DND-41 (cell line): ENCODE measurements around the gene CYB5B.

Experiments
- ATAC-seq: fragments of 200-7000 bp; cut with Tn5 transposase; 3 replicates; pipeline ENCODE4 v1.9.1; 2021; ENCODE audit warnings: low read depth; ENCODE audit not compliant: insufficient read depth
- DNase-seq: peaks from one replicate; pipeline ENCODE4 v3.0.0-alpha.2; 2020
- H2AFZ ChIP-seq: 2 replicates; pipeline ENCODE4 v1.6.0; 2012; ENCODE audit warnings: low read depth, low read length
- H3K27ac ChIP-seq: 2 replicates; pipeline ENCODE4 v1.5.1; 2012; ENCODE audit warnings: low read length, inconsistent platforms
- H3K27me3 ChIP-seq: fragments of 200-600 bp; sonication (generic); 2 replicates; pipeline ENCODE4 v1.6.0; 2012; ENCODE audit warnings: low read length, mild to moderate bottlenecking, inconsistent platforms; ENCODE audit not compliant: insufficient read depth, poor library complexity
- H3K36me3 ChIP-seq: 2 replicates; pipeline ENCODE4 v1.5.1; 2012; ENCODE audit warnings: low read length, inconsistent platforms; ENCODE audit not compliant: insufficient read depth
- H3K4me1 ChIP-seq: 2 replicates; pipeline ENCODE4 v1.5.1; 2012; ENCODE audit warnings: mild to moderate bottlenecking, low read length; ENCODE audit not compliant: insufficient read depth
- H3K4me2 ChIP-seq: 2 replicates; pipeline ENCODE4 v1.6.0; 2012; ENCODE audit warnings: mild to moderate bottlenecking, moderate library complexity, low read length, inconsistent platforms; ENCODE audit not compliant: insufficient read depth
- H3K4me3 ChIP-seq, 2 experiments: fragments of 200-600 bp in 1 of 2; shearing (Covaris generic) in 1 of 2; 2 replicates each; pipeline ENCODE4 v1.5.1; 2012 to 2016; ENCODE audit warnings: inconsistent platforms in 2 of 2, low read length in 2 of 2, mild to moderate bottlenecking in 2 of 2, low read depth in 1 of 2, moderate library complexity in 1 of 2
- H3K79me2 ChIP-seq: 2 replicates; pipeline ENCODE4 v1.6.0; 2012; ENCODE audit warnings: low read length, inconsistent platforms; ENCODE audit not compliant: insufficient read depth
- H3K9ac ChIP-seq: 2 replicates; pipeline ENCODE4 v1.6.0; 2012; ENCODE audit warnings: low read depth, mild to moderate bottlenecking, inconsistent platforms, low read length, moderate library complexity
- H3K9me3 ChIP-seq: 2 replicates; pipeline ENCODE4 v1.5.1; 2012; ENCODE audit warnings: low read length, moderate library complexity, mild to moderate bottlenecking, inconsistent platforms; ENCODE audit not compliant: insufficient read depth, severe bottlenecking
- H4K20me1 ChIP-seq: 2 replicates; pipeline ENCODE4 v1.6.0; 2012; ENCODE audit warnings: low read length; ENCODE audit not compliant: insufficient read depth
- EZH2 ChIP-seq: IDR thresholded peaks from 3 replicates; pipeline ENCODE4 v1.6.1; 2012; ENCODE audit warnings: borderline replicate concordance, low read depth, mild to moderate bottlenecking, moderate library complexity, low read length, inconsistent platforms; ENCODE audit not compliant: severe bottlenecking
- TF ChIP-seq, protein P1 (sequence below): IDR thresholded peaks from 2 replicates; pipeline ENCODE4 v1.5.1; 2012; ENCODE audit warnings: borderline replicate concordance, low read length, moderate library complexity, mild to moderate bottlenecking; ENCODE audit not compliant: poor library complexity, severe bottlenecking; ENCODE audit errors: extremely low read depth

The CYB5B gene

DNA sequence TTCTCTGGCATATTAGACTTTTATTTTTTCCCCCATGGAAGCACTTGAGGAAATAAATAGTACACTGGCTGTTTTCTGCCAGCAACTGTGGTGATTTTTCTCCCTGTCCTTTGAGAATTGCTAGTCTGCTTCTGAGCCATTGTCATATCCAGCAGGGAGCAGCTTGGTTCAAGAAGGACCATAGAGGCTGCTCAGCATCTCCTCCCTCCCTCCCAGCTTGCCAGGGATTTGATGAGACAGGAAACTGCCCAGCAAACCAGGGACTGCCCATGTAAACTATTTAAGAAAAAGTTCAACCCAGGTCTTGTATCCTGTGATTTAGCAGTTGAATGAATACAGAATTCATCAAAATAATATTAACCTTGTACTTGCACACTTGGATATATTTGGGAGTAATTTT is 39.5 kb downstream of the CYB5B start:
- Histone ChIP-seq H3K4me3 (no peak overlapping the region), H3K9me3 (no peaks in the 10 kb centered on the region), H3K9ac (no peak overlapping the region), H3K36me3 (peaks cover 53% of the 10 kb centered on the region), H3K4me2 (no peak overlapping the region), H4K20me1 (no peaks in the 10 kb centered on the region), H3K4me1 (no peaks in the 10 kb centered on the region), H3K79me2 (no peaks in the 10 kb centered on the region), H3K27me3 (no peaks in the 10 kb centered on the region), H3K27ac (no peak overlapping the region), H2AFZ (no peak overlapping the region)
- TF ChIP-seq EZH2 = no peak
- TF ChIP-seq, protein P1, sequence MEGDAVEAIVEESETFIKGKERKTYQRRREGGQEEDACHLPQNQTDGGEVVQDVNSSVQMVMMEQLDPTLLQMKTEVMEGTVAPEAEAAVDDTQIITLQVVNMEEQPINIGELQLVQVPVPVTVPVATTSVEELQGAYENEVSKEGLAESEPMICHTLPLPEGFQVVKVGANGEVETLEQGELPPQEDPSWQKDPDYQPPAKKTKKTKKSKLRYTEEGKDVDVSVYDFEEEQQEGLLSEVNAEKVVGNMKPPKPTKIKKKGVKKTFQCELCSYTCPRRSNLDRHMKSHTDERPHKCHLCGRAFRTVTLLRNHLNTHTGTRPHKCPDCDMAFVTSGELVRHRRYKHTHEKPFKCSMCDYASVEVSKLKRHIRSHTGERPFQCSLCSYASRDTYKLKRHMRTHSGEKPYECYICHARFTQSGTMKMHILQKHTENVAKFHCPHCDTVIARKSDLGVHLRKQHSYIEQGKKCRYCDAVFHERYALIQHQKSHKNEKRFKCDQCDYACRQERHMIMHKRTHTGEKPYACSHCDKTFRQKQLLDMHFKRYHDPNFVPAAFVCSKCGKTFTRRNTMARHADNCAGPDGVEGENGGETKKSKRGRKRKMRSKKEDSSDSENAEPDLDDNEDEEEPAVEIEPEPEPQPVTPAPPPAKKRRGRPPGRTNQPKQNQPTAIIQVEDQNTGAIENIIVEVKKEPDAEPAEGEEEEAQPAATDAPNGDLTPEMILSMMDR = no peak
- DNase-seq (no peak), ATAC-seq (no peak)

DNA sequence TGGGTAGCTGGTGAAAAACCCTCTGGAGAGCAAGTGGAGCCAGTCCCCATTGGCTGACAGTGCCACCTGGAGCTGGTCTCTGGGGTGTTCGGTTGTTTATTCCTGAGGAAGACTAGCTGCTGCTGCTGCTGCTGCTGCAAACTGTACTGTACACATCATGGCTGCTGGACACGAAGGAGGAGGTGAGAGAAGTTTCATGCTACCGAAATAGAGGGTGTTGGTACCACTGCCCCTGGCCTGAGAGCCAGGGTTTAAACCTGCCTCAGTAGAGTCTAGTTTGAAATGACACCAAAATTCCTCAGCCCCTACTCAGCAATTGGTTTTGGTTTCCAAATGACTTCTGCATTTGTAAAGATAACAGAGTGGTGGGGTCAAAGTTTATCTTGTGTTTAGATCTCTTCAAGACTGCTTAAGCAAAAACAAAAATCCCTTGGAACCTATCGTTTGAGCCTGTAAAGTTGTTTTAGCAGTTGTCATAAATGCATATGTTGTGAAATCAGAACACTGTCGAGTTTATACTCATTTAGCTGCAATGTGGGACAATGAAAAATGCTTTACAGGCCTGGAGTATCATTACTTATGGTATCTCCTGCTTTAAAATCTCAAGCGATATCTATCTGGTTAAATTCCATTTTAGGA is 40.8 kb downstream of the CYB5B start:
- H3K27ac ChIP-seq = no peak overlapping the region
- peaks cover 43% of the 10 kb centered on the region for H3K36me3 ChIP-seq
- TF ChIP-seq, protein P1 = no peak
- TF ChIP-seq EZH2 = no peak
- H4K20me1 ChIP-seq = no peaks in the 10 kb centered on the region
- ATAC-seq (no peak), DNase-seq (no peak)
- no peak overlapping the region for H2AFZ ChIP-seq
- no peaks in the 10 kb centered on the region for H3K9me3 ChIP-seq
- no peaks in the 10 kb centered on the region for H3K4me1 ChIP-seq
- no peak overlapping the region for H3K4me2 ChIP-seq
- H3K79me2 ChIP-seq = no peaks in the 10 kb centered on the region
- H3K4me3 ChIP-seq = no peak overlapping the region
- H3K27me3 ChIP-seq = no peaks in the 10 kb centered on the region
- no peak overlapping the region for H3K9ac ChIP-seq

DNA sequence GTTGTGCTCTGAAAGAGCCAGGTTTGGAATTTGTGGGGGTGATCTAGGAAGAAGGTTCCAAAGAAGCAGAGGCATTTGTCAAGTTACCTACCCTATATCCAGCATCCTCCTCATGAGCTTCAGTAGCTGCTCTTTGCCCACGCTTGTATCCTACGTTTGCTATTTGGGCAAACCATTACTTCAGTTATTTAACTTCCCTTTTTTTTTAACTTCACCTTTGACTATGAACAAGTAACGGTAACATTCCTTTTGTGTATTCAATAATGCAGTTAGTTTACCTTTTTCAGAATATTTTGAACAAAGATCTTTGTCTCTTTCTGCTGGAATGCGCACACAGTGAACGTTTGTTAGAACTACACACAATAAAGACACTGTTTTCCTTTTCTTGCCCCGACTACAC is 41.5 kb downstream of the CYB5B start:
- no peak overlapping the region for H3K27ac ChIP-seq
- ATAC-seq = no peak
- no peaks in the 10 kb centered on the region for H3K27me3 ChIP-seq
- DNase-seq = no peak
- H4K20me1 ChIP-seq = no peaks in the 10 kb centered on the region
- H3K36me3 ChIP-seq = peaks cover 36% of the 10 kb centered on the region
- H2AFZ ChIP-seq = no peak overlapping the region
- H3K4me1 ChIP-seq = no peaks in the 10 kb centered on the region
- H3K4me3 ChIP-seq = no peak overlapping the region
- TF ChIP-seq, protein P1 = no peak
- no peaks in the 10 kb centered on the region for H3K9me3 ChIP-seq
- no peak overlapping the region for H3K4me2 ChIP-seq
- H3K79me2 ChIP-seq = no peaks in the 10 kb centered on the region
- H3K9ac ChIP-seq = no peak overlapping the region

DNA sequence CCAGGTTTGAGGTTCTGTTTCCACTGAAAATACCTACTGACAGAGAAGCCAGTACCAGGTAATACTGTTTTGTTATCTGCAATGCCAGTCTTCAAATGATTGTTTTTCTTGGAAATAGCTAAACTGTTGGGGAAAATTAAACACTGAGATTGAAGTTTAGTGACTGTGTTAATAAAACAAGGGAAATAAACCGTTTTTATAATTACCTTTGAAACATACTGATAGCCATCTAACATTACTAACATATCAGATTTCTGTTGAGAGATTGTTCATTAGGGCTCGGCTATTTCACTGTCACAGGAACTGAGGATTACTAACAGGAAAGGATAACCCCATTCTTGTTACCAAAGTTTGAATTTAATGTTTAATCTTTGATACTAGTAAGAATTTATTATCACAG is 42.1 kb downstream of the CYB5B start:
- no peaks in the 10 kb centered on the region for H3K79me2 ChIP-seq

More for the DNA sequence above, 42.1 kb downstream of the CYB5B start:
- Histone ChIP-seq H3K4me2 (no peak overlapping the region), H3K9ac (no peak overlapping the region), H3K36me3 (peaks cover 31% of the 10 kb centered on the region), H4K20me1 (no peaks in the 10 kb centered on the region), H3K4me3 (no peak overlapping the region), H3K27me3 (no peaks in the 10 kb centered on the region), H3K9me3 (no peaks in the 10 kb centered on the region), H2AFZ (no peak overlapping the region), H3K4me1 (no peaks in the 10 kb centered on the region), H3K27ac (no peak overlapping the region)
- DNase-seq (no peak), ATAC-seq (no peak)
- TF ChIP-seq, protein P1 = no peak
- TF ChIP-seq EZH2 = no peak
